GM13977 (cell line): ENCODE results near the gene FAM118A.
"Not testable (repeated sequence)": the region's sequence is repeated elsewhere in the genome, so short reads cannot be mapped to it uniquely, and the experiment has no call there.

ENCODE experiments used
- DNase-seq: peaks from one replicate; pipeline ENCODE4 v3.0.0; 2012; ENCODE audit warnings: low spot score
- CTCF ChIP-seq: IDR thresholded peaks from 2 replicates; pipeline ENCODE4 v1.5.1; 2012; ENCODE audit warnings: mild to moderate bottlenecking, control low read depth; ENCODE audit not compliant: insufficient read depth; ENCODE audit errors: extremely low read depth, missing control alignments
- in situ Hi-C: fragments of 300-500 bp; cut with MboI; formaldehyde crosslinking; loops from one replicate; pipeline ENCODE4 v1.12.0; 2022; ENCODE audit warnings: low sequenced_read_pairs, low pct_unique_long_range_greater_than_20kb, mixed read lengths, inconsistent platforms; ENCODE audit not compliant: unreplicated experiment

Gene FAM118A

GRCh38 chr22:45359627-45360026 is 49.9 kb downstream of the FAM118A start:
- no peak for TF ChIP-seq CTCF
- DNase-seq = no peak
- in situ Hi-C loops = no loop called here

DNA sequence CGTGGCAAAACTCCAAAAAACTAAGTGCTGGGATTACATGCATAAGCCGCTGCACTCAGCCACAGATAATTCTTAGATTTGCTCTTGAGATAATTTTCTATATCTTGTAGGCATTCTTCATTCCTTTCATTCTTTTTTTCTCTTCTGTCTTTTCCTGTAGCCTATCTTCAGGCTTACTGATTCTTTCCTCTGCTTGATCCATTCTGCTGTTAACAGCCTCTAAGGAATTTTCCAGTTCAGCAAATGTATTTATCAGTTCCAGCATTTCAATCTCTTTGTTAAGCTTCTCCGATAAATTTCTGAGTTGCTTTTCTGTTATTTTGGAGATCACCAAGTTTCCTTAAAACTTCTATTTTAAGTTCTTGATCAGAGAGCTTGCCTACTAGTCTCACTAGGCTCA is 57.0 kb downstream of the FAM118A start:
- no peak for TF ChIP-seq CTCF
- in situ Hi-C loops = no loop called here
- DNase-seq = no peak

DNA sequence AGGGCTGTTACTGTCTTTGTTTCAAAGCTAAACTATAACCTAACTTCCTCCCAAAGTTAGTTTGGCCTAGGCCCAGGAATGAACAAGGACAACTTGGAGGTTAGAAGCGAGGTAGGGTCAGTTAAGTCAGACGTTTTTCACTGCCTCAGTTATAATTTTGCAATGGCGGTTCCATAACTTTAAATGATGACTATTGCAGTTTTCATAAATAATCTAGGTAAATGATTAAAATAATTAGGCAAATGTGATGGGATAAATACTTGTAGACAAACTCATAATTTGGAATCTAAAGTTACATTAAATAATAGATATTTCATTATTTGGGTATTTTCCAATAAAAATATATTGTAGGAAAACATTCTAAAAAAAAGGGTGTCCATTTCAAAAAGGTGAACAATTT is 63.9 kb downstream of the FAM118A start:
- DNase-seq, in situ Hi-C loops: not testable (repeated sequence)

DNA sequence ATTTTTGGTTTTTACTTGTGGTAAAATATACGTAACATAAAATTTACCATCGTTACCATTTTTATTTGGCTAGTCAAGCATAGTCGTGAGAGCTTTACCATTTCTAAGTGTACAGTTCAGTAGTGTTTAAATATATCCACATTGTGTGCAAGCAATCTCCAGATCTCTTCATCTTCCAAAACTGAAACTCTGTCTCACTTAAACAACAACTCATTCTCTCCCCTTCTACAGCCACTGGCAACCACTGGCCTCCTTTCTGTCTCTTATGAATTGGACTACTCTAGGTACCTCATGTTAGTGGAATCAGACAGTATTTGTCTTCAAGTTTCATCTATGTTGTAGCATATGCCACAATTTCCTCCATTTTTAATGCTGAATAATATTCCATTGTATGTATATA is 66.3 kb downstream of the FAM118A start:
- peak; percentile 18 for DNase-seq
- no peak for TF ChIP-seq CTCF
- in situ Hi-C loops = no loop called here

DNA sequence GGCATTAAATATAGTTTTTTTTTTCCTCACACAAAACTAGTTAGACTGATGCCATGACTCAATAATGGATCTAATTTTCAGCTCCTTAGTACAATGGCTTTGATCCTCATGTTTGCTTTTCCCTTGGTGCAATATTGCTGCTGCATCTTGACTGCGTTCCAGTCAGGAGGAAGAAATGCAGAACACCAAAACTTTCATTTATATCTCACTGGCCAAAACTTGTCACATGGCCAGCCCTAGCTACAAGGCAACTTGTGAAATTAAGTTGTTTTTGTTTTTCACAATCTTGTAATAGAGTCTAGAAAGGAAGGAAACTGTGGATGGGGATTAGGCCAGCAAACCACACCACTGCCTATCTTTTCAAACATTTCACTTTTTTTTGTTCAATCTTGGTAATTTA is 67.0 kb downstream of the FAM118A start:
- in situ Hi-C loops = no loop called here
- TF ChIP-seq CTCF = no peak
- DNase-seq = no peak

DNA sequence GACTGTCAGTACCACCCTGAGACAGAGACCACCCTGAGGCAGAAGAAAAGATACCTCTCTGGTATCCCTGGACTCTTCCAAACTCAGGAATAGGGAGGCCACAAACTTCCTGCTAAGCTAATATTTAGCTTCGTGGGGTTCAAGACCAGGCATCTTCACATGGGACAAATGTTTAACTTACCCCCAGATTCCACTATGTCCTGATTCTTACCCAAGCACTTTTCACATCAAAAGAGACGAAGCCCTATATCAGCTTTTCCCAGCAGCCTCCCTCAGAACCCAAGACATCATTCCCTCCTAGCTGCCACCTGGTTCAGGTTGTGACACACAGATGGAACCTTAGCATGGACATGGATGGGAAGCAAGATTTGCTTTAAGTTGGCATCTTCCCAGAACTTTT is 71.6 kb downstream of the FAM118A start:
- in situ Hi-C loops = no loop called here
- DNase-seq = no peak
- no peak for TF ChIP-seq CTCF

DNA sequence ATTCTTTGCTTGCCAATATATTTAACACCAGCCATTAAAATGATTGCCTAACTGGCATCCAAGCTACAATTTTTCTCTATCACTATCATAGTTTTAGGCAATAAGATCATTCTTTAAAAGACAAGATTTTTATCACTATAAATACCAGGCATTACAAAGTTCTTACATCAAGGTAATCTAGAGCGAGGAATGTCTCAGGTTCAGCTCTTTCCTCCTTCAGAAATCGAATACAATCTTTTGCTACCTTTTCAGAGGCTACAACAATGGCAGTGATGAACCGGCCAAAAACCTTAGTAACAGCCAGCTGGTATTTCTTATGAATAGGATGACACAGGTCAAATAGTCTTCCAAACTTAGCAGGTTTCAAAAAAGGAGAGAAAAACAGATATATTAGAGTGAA is 79.8 kb downstream of the FAM118A start:
- no peak for DNase-seq
- TF ChIP-seq CTCF = no peak
- in situ Hi-C loops = no loop called here
